K562 (cell line): ENCODE data around the gene YJEFN3. TPM values are rescaled to one million over a fixed set of nuclear protein-coding genes. Genes with fewer than 3 reads are reported as not detected.
A peak's percentile ranks its signal among the peaks of the same experiment; 100 is the strongest.

Experiments used
- ATAC-seq: fragments of 200-7000 bp; cut with Tn5 transposase; 3 replicates; pipeline ENCODE4 v1.9.1; 2020; ENCODE audit warnings: moderate library complexity
- BruUV-seq: library from RNA; stranded (reverse); fragments of 400-500 nt; replicated peaks from 2 replicates; lab custom pipeline; 2021; lab: Mats Ljungman, UMichigan
- CTCF ChIA-PET: fragments of 300-600 bp; formaldehyde crosslinking; extraction: SDS; loops from one replicate; lab custom pipeline; 2021; ENCODE audit warnings: low intra/inter-chr PET ratio; lab: Yijun Ruan, JAX
- POLR2A ChIA-PET: fragments of 300-600, 350-650 bp; sonication (Branson Sonifier 250); formaldehyde crosslinking; extraction: SDS; loops from one replicate; lab custom pipeline; 2021; ENCODE audit warnings: antibody characterized with exemption, inconsistent platforms; lab: Yijun Ruan, JAX
- DNase-seq, 4 experiments: peaks; one replicate each; pipeline versions ENCODE4 v3.0.0 to v3.0.0-alpha.2; 2011 to 2018; ENCODE audit warnings: low spot score in 3 of 4, mixed read lengths in 3 of 4; ENCODE audit errors: extremely low read depth in 1 of 4
- FAIRE-seq: peaks from 2 replicates; lab custom pipeline; 2011; peaks lifted over from hg19 to GRCh38; lab: Jason Lieb, UNC
- H2AFZ ChIP-seq: 2 replicates; pipeline ENCODE4 v1.6.0; 2011; ENCODE audit warnings: low read depth, low read length, control low read depth, inconsistent platforms
- H3K27ac ChIP-seq: fragments of 200-600 bp; 3 replicates; pipeline ENCODE4 v1.8.0; 2011; ENCODE audit warnings: low read depth, mild to moderate bottlenecking, control low read depth, inconsistent platforms, low read length, moderate library complexity, mixed read lengths; ENCODE audit errors: extremely low read depth
- H3K27me3 ChIP-seq, 2 experiments: fragments of 300-600 bp in 1 of 2; 2 replicates in 1 of 2; 3 replicates in 1 of 2; pipeline versions ENCODE4 v1.6.0 to v1.8.0; 2011; ENCODE audit warnings: inconsistent platforms in 2 of 2, low read length in 2 of 2, mild to moderate bottlenecking in 1 of 2, mixed read lengths in 1 of 2, moderate library complexity in 1 of 2; ENCODE audit not compliant: control insufficient read depth in 2 of 2, insufficient read depth in 2 of 2
- H3K36me3 ChIP-seq: fragments of 300-600 bp; 3 replicates; pipeline ENCODE4 v1.8.0; 2011; ENCODE audit warnings: mild to moderate bottlenecking, low read length, inconsistent platforms; ENCODE audit not compliant: control insufficient read depth, insufficient read depth
- H3K4me1 ChIP-seq, 2 experiments: fragments of 200-600 bp in 1 of 2; replicated peaks in 1 of 2; 2 replicates in 1 of 2; 3 replicates in 1 of 2; pipeline versions ENCODE4 v1.5.1 to v1.8.0; 2011; ENCODE audit warnings: inconsistent platforms in 2 of 2, low read length in 2 of 2, mild to moderate bottlenecking in 1 of 2, mixed read lengths in 1 of 2, moderate library complexity in 1 of 2; ENCODE audit not compliant: control insufficient read depth in 2 of 2, insufficient read depth in 2 of 2
- H3K4me2 ChIP-seq: 2 replicates; pipeline ENCODE4 v1.6.1; 2011; ENCODE audit warnings: low read length, control low read depth, inconsistent platforms, mixed read lengths; ENCODE audit not compliant: insufficient read depth
- H3K4me3 ChIP-seq: fragments of 200-600 bp; sonication (generic), shearing (Covaris generic); 2 replicates; pipeline ENCODE4 v1.5.1; 2016; ENCODE audit warnings: control low read depth, inconsistent platforms
- H3K79me2 ChIP-seq: fragments of 200-600 bp; 3 replicates; pipeline ENCODE4 v1.8.0; 2011; ENCODE audit warnings: low read length, inconsistent platforms; ENCODE audit not compliant: control insufficient read depth, insufficient read depth
- H3K9ac ChIP-seq, 2 experiments: 2 replicates each; pipeline versions ENCODE4 v1.6.0 to v1.6.1; 2011; ENCODE audit warnings: low read depth in 2 of 2, low read length in 2 of 2, control low read depth in 1 of 2, inconsistent platforms in 1 of 2, mild to moderate bottlenecking in 1 of 2, mixed read lengths in 1 of 2; ENCODE audit not compliant: insufficient read depth in 1 of 2
- H3K9me1 ChIP-seq: one replicate; pipeline ENCODE4 v1.6.0; 2011; ENCODE audit warnings: inconsistent platforms, mild to moderate bottlenecking, low read length, moderate library complexity; ENCODE audit not compliant: control insufficient read depth, insufficient read depth
- H3K9me3 ChIP-seq: replicated peaks from 2 replicates; pipeline ENCODE4 v1.5.1; 2011; ENCODE audit warnings: low read depth, low read length, inconsistent platforms; ENCODE audit not compliant: control insufficient read depth, insufficient read depth
- H4K20me1 ChIP-seq: replicated peaks from 2 replicates; pipeline ENCODE4 v1.6.1; 2011; ENCODE audit warnings: low read length, inconsistent platforms, mixed read lengths; ENCODE audit not compliant: control insufficient read depth, insufficient read depth
- ATF6 ChIP-seq: sonication (generic); formaldehyde crosslinking; IDR thresholded peaks from 2 replicates; pipeline ENCODE4 v1.4.0; 2020; ENCODE audit warnings: mild to moderate bottlenecking, missing genetic modification reagents
- CBFB ChIP-seq: sonication (generic); formaldehyde crosslinking; IDR thresholded peaks from 2 replicates; pipeline ENCODE4 v1.4.0; 2020; ENCODE audit warnings: mild to moderate bottlenecking, missing genetic modification reagents
- ETV5 ChIP-seq: sonication (generic); formaldehyde crosslinking; IDR thresholded peaks from 2 replicates; pipeline ENCODE4 v1.4.0; 2020; ENCODE audit warnings: low read depth, mild to moderate bottlenecking, missing genetic modification reagents
- FOXK1 ChIP-seq: sonication (generic); formaldehyde crosslinking; IDR thresholded peaks from 2 replicates; pipeline ENCODE4 v1.8.0; 2022; ENCODE audit warnings: missing genetic modification reagents, mild to moderate bottlenecking, borderline replicate concordance
- MBD1 ChIP-seq: fragments of 250-450 bp; sonication (Bioruptor Pico); IDR thresholded peaks from 2 replicates; pipeline ENCODE4 v1.8.0; 2022; ENCODE audit warnings: inconsistent platforms
- NR2C1 ChIP-seq, 2 experiments: fragments of 450-650 bp; IDR thresholded peaks; 2 replicates each; pipeline ENCODE4 v1.6.1; 2017; ENCODE audit warnings: mild to moderate bottlenecking in 2 of 2, antibody characterized with exemption in 1 of 2, inconsistent platforms in 1 of 2, missing compliant biosample characterization in 1 of 2, missing genetic modification characterization in 1 of 2
- RAD21 ChIP-seq, 2 experiments: fragments of 250-450 bp in 1 of 2; fragments of 450-650 bp in 1 of 2; sonication (Bioruptor Pico) in 1 of 2; formaldehyde crosslinking in 1 of 2; IDR thresholded peaks in 1 of 2; conservative IDR thresholded peaks in 1 of 2; 2 replicates each; pipeline versions ENCODE4 v1.4.0 to v1.8.0; 2020 to 2022; ENCODE audit warnings: mild to moderate bottlenecking in 2 of 2, moderate library complexity in 1 of 2
- TOE1 ChIP-seq, 2 experiments: fragments of 450-650 bp in 1 of 2; sonication (generic) in 1 of 2; formaldehyde crosslinking in 1 of 2; IDR thresholded peaks; 2 replicates each; pipeline versions ENCODE4 v1.7.1 to v1.8.0; 2016 to 2022; ENCODE audit warnings: borderline replicate concordance in 2 of 2, mild to moderate bottlenecking in 2 of 2, antibody characterized with exemption in 1 of 2, inconsistent platforms in 1 of 2, low read depth in 1 of 2, missing genetic modification reagents in 1 of 2, moderate library complexity in 1 of 2
- WGBS: fragments of 100-300 bp; shearing (Covaris generic); methylation state at CpG from one replicate; pipeline ENCODE4 v1.1.6; 2016; ENCODE audit warnings: low coverage, mixed read lengths; ENCODE audit not compliant: insufficient coverage; ENCODE audit errors: missing lambda C conversion rate; 5-methylcytosine and 5-hydroxymethylcytosine counted together
- in situ Hi-C: fragments of 300-500 bp; cut with MboI; formaldehyde crosslinking; loops from 4 replicates; pipeline ENCODE4 v1.15.0; 2018; ENCODE audit warnings: inconsistent platforms, mixed read lengths
- intact Hi-C: fragments of 100-400 bp; cut with micrococcal nuclease; formaldehyde crosslinking; loops from 2 replicates; pipeline ENCODE4 v1.14.2; 2022
- polyA plus RNA-seq, 8 experiments: library from polyadenylated mRNA; depleted of rRNA in 4 of 8; stranded (reverse) in 5 of 8; unstranded in 3 of 8; fragments of >200 nt; fragmentation: Nextera tagmentation in 2 of 8; fragmentation: Illumina TruSeq in 1 of 8; extraction: Ambion mirVana in 2 of 8; extraction: Trizol in 1 of 8; gene quantifications; 2 replicates each; pipeline versions ENCODE4 v1.2.1 to v1.2.3, GENCODE V29; 2011 to 2014; ENCODE audit warnings: inconsistent platforms in 1 of 8, missing spikeins in 1 of 8
- total RNA-seq, 7 experiments: library from RNA; depleted of rRNA in 6 of 7; stranded (reverse); fragments of >200 nt in 6 of 7; fragmentation: Illumina TruSeq in 2 of 7; extraction: Trizol in 2 of 7; gene quantifications; 2 replicates each; pipeline versions ENCODE4 v1.2.1 to v1.2.3, GENCODE V29; 2011 to 2021; ENCODE audit warnings: low replicate concordance in 1 of 7

YJEFN3 gene
- total and polyA plus RNA-seq, 9 of the 15 experiments (the other 6 are each of a cell fraction or from before 2014, with no cell fraction given), result 0.04 to 5.8 (median 1.3) TPM; not detected in 1

GRCh38 chr19:19489804-19490204, 38.9 kb upstream of the YJEFN3 start:
- peaks cover 85% of the 10 kb centered on the region for H3K79me2 ChIP-seq
- peak overlapping the region; percentile 90 for H3K27ac ChIP-seq
- no peak overlapping the region for H2AFZ ChIP-seq
- in situ Hi-C loops, result loop anchor here (5.0 kb wide), 1 partner anchor 123 kb away; no protein-coding TSS in a partner anchor
- H3K9me1 ChIP-seq, result peaks cover 4% of the 10 kb centered on the region
- intact Hi-C loops, result loop anchor here (1.0 to 5.0 kb wide), 4 partner anchors 45 to 124 kb away; partner anchors contain the start of gene GATAD2A
- H3K4me2 ChIP-seq, result peak overlapping the region; percentile 53; the same call in 1 of the 2 replicates
- DNase-seq, result no peak
- H4K20me1 ChIP-seq, result peaks cover 28% of the 10 kb centered on the region
- peak overlapping the region; percentile 66 to 83 for H3K9ac ChIP-seq
- H3K36me3 ChIP-seq, result peaks cover 75% of the 10 kb centered on the region
- H3K27me3 ChIP-seq, result no peaks in the 10 kb centered on the region
- H3K4me3 ChIP-seq, result no peak overlapping the region
- H3K9me3 ChIP-seq, result no peaks in the 10 kb centered on the region
- POLR2A ChIA-PET, result interaction anchor here (0.6 to 2.3 kb wide), 4 partner anchors 110 to 157 kb away, joined by 3 to 11 read pairs (median 4); no protein-coding TSS in a partner anchor
- BruUV-seq, result no TSS peak
- no peak for FAIRE-seq
- CTCF ChIA-PET, result interaction anchor here (0.6 to 2.7 kb wide), 7 partner anchors 88 to 344 kb away, joined by 3 to 18 read pairs (median 4); no protein-coding TSS in a partner anchor
- peaks cover 38 to 57% of the 10 kb centered on the region in 2 experiments for H3K4me1 ChIP-seq
- ATAC-seq, result peak; percentile 9
- 64% methylated on average over 9 of the region's 9 CpGs for WGBS
- TF ChIP-seq ETV5 (no peak), MBD1 (CRISPR knock-in tag) (0 out of 2 replicates have a peak, but pooled peaks have one; percentile 45), ATF6 (CRISPR knock-in tag) (peak; percentile 63; the same call in 1 of the 2 replicates), RAD21 (CRISPR knock-in tag; conservative IDR thresholded peaks at IDR 0.05 in 1 of 2, IDR thresholded peaks at IDR 0.05 in 1 of 2) (no peak), NR2C1 (IDR thresholded peaks at IDR 0.05) (no peak), NR2C1 (tag; IDR thresholded peaks at IDR 0.05) (no peak), TOE1 (IDR thresholded peaks at IDR 0.05; ENCODE audit: borderline replicate concordance) (no peak), TOE1 (CRISPR knock-in tag; IDR thresholded peaks at IDR 0.05; ENCODE audit: borderline replicate concordance, low read depth) (0 out of 2 replicates have a peak, but pooled peaks have one; percentile 13), CBFB (0 out of 2 replicates have a peak, but pooled peaks have one; percentile 67), FOXK1 (0 out of 2 replicates have a peak, but pooled peaks have one; percentile 45)
